HG02885 (cell line): ENCODE measurements around the gene POU4F3.

ENCODE experiments used
- ATAC-seq: cut with Tn5 transposase; IDR thresholded peaks from one replicate; pipeline ENCODE4 v1.9.1; 2021; ENCODE audit warnings: mild to moderate bottlenecking; ENCODE audit not compliant: unreplicated experiment, poor library complexity

POU4F3 gene

GRCh38 chr5:146337928-146338327, 711 bp upstream of the POU4F3 start:
- no peak for ATAC-seq

- ATAC-seq: no peak
Observed at GRCh38 chr5:146339715-146340259, 1.1 kb downstream of the POU4F3 start.

GRCh38 chr5:146340260-146341081, 1.8 kb downstream of the POU4F3 start:
- no peak for ATAC-seq

GRCh38 chr5:146341854-146342253, 3.2 kb downstream of the POU4F3 start:
- no peak for ATAC-seq

- ATAC-seq: no peak
Observed at GRCh38 chr5:146342519-146342881, 3.9 kb downstream of the POU4F3 start.

GRCh38 chr5:146342882-146343865, 4.5 kb downstream of the POU4F3 start:
- no peak for ATAC-seq

- no peak for ATAC-seq
Observed at GRCh38 chr5:146344155-146345118, 5.8 kb downstream of the POU4F3 start.

- ATAC-seq: no peak
Observed at GRCh38 chr5:146345240-146345577, 6.6 kb downstream of the POU4F3 start.

GRCh38 chr5:146345578-146346366, 7.1 kb downstream of the POU4F3 start:
- ATAC-seq: no peak

- ATAC-seq: no peak
Observed at GRCh38 chr5:146357126-146357525, 18.5 kb downstream of the POU4F3 start.

- ATAC-seq: no peak
Observed at GRCh38 chr5:146359836-146360235, 21.2 kb downstream of the POU4F3 start.

- no peak for ATAC-seq
Observed at GRCh38 chr5:146363161-146363874, 24.7 kb downstream of the POU4F3 start.

- ATAC-seq: no peak
Observed at GRCh38 chr5:146365618-146366017, 27.0 kb downstream of the POU4F3 start.

- ATAC-seq: no peak
Observed at GRCh38 chr5:146366904-146367303, 28.3 kb downstream of the POU4F3 start.

- no peak for ATAC-seq
Observed at GRCh38 chr5:146368137-146368536, 29.5 kb downstream of the POU4F3 start.

GRCh38 chr5:146369691-146370090, 31.1 kb downstream of the POU4F3 start:
- no peak for ATAC-seq

GRCh38 chr5:146376821-146377220, 38.2 kb downstream of the POU4F3 start:
- no peak for ATAC-seq

GRCh38 chr5:146378986-146379385, 40.3 kb downstream of the POU4F3 start:
- no peak for ATAC-seq

GRCh38 chr5:146380714-146381113, 42.1 kb downstream of the POU4F3 start:
- ATAC-seq: no peak
